Keratinocyte (primary cell): ENCODE results near the gene DHCR7. TPM values are rescaled to one million over a fixed set of nuclear protein-coding genes. Genes with fewer than 3 reads are reported as not detected.

Experiments
- DNase-seq: peaks from one replicate; pipeline ENCODE4 v3.0.0-alpha.2; 2011; ENCODE audit warnings: low read depth, missing footprints, low spot score
- FAIRE-seq: peaks from 2 replicates; lab custom pipeline; 2011; peaks lifted over from hg19 to GRCh38; lab: Jason Lieb, UNC
- H2AFZ ChIP-seq: 2 replicates; pipeline ENCODE4 v1.6.0; 2012; ENCODE audit warnings: low read length, control low read depth, inconsistent platforms; ENCODE audit not compliant: control insufficient read depth
- H3K27ac ChIP-seq: 2 replicates; pipeline ENCODE4 v1.5.1; 2011; ENCODE audit warnings: low read length; ENCODE audit not compliant: control insufficient read depth, insufficient read depth
- H3K27me3 ChIP-seq: 3 replicates; pipeline ENCODE4 v1.6.0; 2011; ENCODE audit warnings: low read length; ENCODE audit not compliant: control insufficient read depth, insufficient read depth; ENCODE audit errors: extremely low read depth
- H3K36me3 ChIP-seq, 2 experiments: 2 replicates in 1 of 2; 3 replicates in 1 of 2; pipeline ENCODE4 v1.5.1; 2011; ENCODE audit warnings: low read length in 2 of 2, mild to moderate bottlenecking in 1 of 2; ENCODE audit not compliant: control insufficient read depth in 2 of 2, insufficient read depth in 2 of 2; ENCODE audit errors: extremely low read depth in 1 of 2
- H3K4me1 ChIP-seq: 3 replicates; pipeline ENCODE4 v1.5.1; 2011; ENCODE audit warnings: low read length; ENCODE audit not compliant: control insufficient read depth, insufficient read depth; ENCODE audit errors: extremely low read depth
- H3K4me2 ChIP-seq: 3 replicates; pipeline ENCODE4 v1.6.0; 2011; ENCODE audit warnings: low read depth, low read length; ENCODE audit not compliant: control insufficient read depth, insufficient read depth; ENCODE audit errors: extremely low read depth
- H3K4me3 ChIP-seq, 3 experiments: fragments of 200-600 bp in 1 of 3; sonication (generic) in 1 of 3; 2 replicates in 2 of 3; 3 replicates in 1 of 3; pipeline ENCODE4 v1.5.1; 2011 to 2016; ENCODE audit warnings: low read length in 3 of 3, mild to moderate bottlenecking in 3 of 3, control low read depth in 2 of 3, inconsistent platforms in 1 of 3, low read depth in 1 of 3, mixed read lengths in 1 of 3, mixed run types in 1 of 3, moderate library complexity in 1 of 3; ENCODE audit not compliant: control insufficient read depth in 2 of 3, insufficient read depth in 2 of 3; ENCODE audit errors: extremely low read depth in 1 of 3
- H3K79me2 ChIP-seq: 2 replicates; pipeline ENCODE4 v1.6.0; 2012; ENCODE audit warnings: low read length; ENCODE audit not compliant: control insufficient read depth, insufficient read depth
- H3K9ac ChIP-seq: 3 replicates; pipeline ENCODE4 v1.6.0; 2011; ENCODE audit warnings: low read length; ENCODE audit not compliant: control insufficient read depth, insufficient read depth; ENCODE audit errors: extremely low read depth
- H3K9me1 ChIP-seq: 3 replicates; pipeline ENCODE4 v1.6.0; 2011; ENCODE audit warnings: low read length; ENCODE audit not compliant: control insufficient read depth, insufficient read depth; ENCODE audit errors: extremely low read depth
- H3K9me3 ChIP-seq: 2 replicates; pipeline ENCODE4 v1.5.1; 2012; ENCODE audit warnings: low read depth, low read length; ENCODE audit not compliant: control insufficient read depth
- H4K20me1 ChIP-seq: 3 replicates; pipeline ENCODE4 v1.6.0; 2011; ENCODE audit warnings: low read length; ENCODE audit not compliant: control insufficient read depth, insufficient read depth; ENCODE audit errors: extremely low read depth
- EZH2 ChIP-seq: IDR thresholded peaks from one replicate; pipeline ENCODE4 v1.6.1; 2012; ENCODE audit warnings: inconsistent platforms, mild to moderate bottlenecking, low read length, moderate library complexity
- dilution Hi-C: fragments of 300-500 bp; cut with MboI; formaldehyde crosslinking; loops from one replicate; pipeline ENCODE4 v1.7.0; 2020; ENCODE audit warnings: low sequenced_read_pairs; ENCODE audit not compliant: extremely low pct_ligation_motif_present
- polyA plus RNA-seq, 5 experiments: library from polyadenylated mRNA; depleted of rRNA in 3 of 5; stranded (reverse) in 3 of 5; stranded (forward) in 1 of 5; unstranded in 1 of 5; fragments of >200 nt; gene quantifications; 1 replicate in 1 of 5; 2 replicates in 3 of 5; 3 replicates in 1 of 5; pipeline versions ENCODE4 v1.2.1 to v1.2.3, GENCODE V29; 2011 to 2012; ENCODE audit warnings: missing spikeins in 2 of 5, low read depth in 1 of 5, low replicate concordance in 1 of 5
- TF ChIP-seq, protein P1 (sequence below), 3 experiments: IDR thresholded peaks in 1 of 3; conservative IDR thresholded peaks in 1 of 3; optimal IDR thresholded peaks in 1 of 3; 2 replicates in 2 of 3; 3 replicates in 1 of 3; pipeline versions ENCODE3 to v1.5.1; 2011; ENCODE audit warnings: low read length in 3 of 3, mild to moderate bottlenecking in 3 of 3, moderate library complexity in 2 of 3, control low read depth in 1 of 3, inconsistent platforms in 1 of 3; ENCODE audit not compliant: insufficient read depth in 2 of 3; ENCODE audit errors: extremely low read depth in 1 of 3

Gene DHCR7
- polyA plus RNA-seq, 1 donor (not counting 4 experiments of a cell fraction or from before 2014, with no cell fraction given) = 143 TPM

- Histone ChIP-seq H3K9me3 (no peaks in the 10 kb centered on the region), H2AFZ (no peak overlapping the region), H3K9ac (no peak overlapping the region), H3K79me2 (no peaks in the 10 kb centered on the region), H3K36me3 (no peaks in the 10 kb centered on the region), H3K4me1 (no peaks in the 10 kb centered on the region), H3K27ac (no peak overlapping the region), H3K9me1 (no peaks in the 10 kb centered on the region), H4K20me1 (no peaks in the 10 kb centered on the region), H3K4me2 (no peak overlapping the region), H3K27me3 (peaks cover 26% of the 10 kb centered on the region), H3K4me3 (no peak overlapping the region)
- dilution Hi-C loops = no loop called here
- FAIRE-seq = no peak
- no peak for TF ChIP-seq EZH2
- TF ChIP-seq, protein P1, sequence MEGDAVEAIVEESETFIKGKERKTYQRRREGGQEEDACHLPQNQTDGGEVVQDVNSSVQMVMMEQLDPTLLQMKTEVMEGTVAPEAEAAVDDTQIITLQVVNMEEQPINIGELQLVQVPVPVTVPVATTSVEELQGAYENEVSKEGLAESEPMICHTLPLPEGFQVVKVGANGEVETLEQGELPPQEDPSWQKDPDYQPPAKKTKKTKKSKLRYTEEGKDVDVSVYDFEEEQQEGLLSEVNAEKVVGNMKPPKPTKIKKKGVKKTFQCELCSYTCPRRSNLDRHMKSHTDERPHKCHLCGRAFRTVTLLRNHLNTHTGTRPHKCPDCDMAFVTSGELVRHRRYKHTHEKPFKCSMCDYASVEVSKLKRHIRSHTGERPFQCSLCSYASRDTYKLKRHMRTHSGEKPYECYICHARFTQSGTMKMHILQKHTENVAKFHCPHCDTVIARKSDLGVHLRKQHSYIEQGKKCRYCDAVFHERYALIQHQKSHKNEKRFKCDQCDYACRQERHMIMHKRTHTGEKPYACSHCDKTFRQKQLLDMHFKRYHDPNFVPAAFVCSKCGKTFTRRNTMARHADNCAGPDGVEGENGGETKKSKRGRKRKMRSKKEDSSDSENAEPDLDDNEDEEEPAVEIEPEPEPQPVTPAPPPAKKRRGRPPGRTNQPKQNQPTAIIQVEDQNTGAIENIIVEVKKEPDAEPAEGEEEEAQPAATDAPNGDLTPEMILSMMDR (optimal IDR thresholded peaks at IDR 0.05 in 1 of 3, IDR thresholded peaks at IDR 0.05 in 1 of 3, conservative IDR thresholded peaks at IDR 0.05 in 1 of 3; ENCODE audit: extremely low read depth in 1 of 3, insufficient read depth in 2 of 3, low read length in 3 of 3) = no peak
- no peak for DNase-seq
Measured at GRCh38 chr11:71395774-71396173, 52.4 kb downstream of the DHCR7 start.

- H3K27me3 ChIP-seq = peaks cover 24% of the 10 kb centered on the region
- no peak for TF ChIP-seq EZH2
- TF ChIP-seq, protein P1 (optimal IDR thresholded peaks at IDR 0.05 in 1 of 3, IDR thresholded peaks at IDR 0.05 in 1 of 3, conservative IDR thresholded peaks at IDR 0.05 in 1 of 3; ENCODE audit: extremely low read depth in 1 of 3, insufficient read depth in 2 of 3, low read length in 3 of 3) = no peak
- no peak overlapping the region for H3K27ac ChIP-seq
- H3K9me3 ChIP-seq = no peaks in the 10 kb centered on the region
- dilution Hi-C loops = no loop called here
- H3K36me3 ChIP-seq = no peaks in the 10 kb centered on the region
- DNase-seq (no peak), FAIRE-seq (no peak)
- no peaks in the 10 kb centered on the region for H3K4me1 ChIP-seq
- no peaks in the 10 kb centered on the region for H3K9me1 ChIP-seq
- no peak overlapping the region for H3K4me2 ChIP-seq
- H3K79me2 ChIP-seq = no peaks in the 10 kb centered on the region
- no peak overlapping the region for H3K9ac ChIP-seq
- no peak overlapping the region for H2AFZ ChIP-seq
- H4K20me1 ChIP-seq = no peaks in the 10 kb centered on the region
- no peak overlapping the region for H3K4me3 ChIP-seq
Measured at GRCh38 chr11:71395263-71395560, 53.0 kb downstream of the DHCR7 start.
